ENCODE data around the gene SYNGAP1. TPM values are rescaled to one million over a fixed set of nuclear protein-coding genes. Genes with fewer than 3 reads are reported as not detected.
A peak's percentile ranks its signal among the peaks of the same experiment; 100 is the strongest.

Gene SYNGAP1
- total and polyA plus RNA-seq, 5 donors, result 8.0 to 13.2 (median 8.6) TPM

DNA sequence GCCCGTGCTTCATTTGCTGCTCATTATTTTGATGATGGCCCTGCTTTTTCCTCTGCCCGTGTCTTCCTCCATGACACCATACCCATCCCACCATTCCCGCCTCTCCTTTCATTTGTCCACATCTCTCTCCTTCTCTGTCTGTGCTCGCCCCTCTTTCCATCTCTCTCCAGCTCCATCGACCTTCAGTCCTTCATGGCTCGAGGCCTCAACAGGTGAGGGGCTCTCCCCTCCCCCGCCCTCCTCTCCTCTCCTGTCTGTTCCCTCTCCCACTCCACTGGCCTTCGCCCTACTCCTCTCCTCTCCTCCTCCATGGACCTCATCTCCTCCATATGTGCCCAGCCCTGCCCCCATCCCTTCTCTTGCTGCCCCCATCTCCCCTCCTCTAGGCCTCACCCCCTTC is 22.4 kb downstream of the SYNGAP1 start:
- 89% methylated on average over 8 of the region's 8 CpGs for WGBS
- Histone ChIP-seq H3K27ac (ENCODE audit: low read length) (no peak overlapping the region), H3K4me1 (ENCODE audit: control insufficient read depth, insufficient read depth, low read length) (no peaks in the 10 kb centered on the region), H3K9me3 (ENCODE audit: control insufficient read depth, low read length) (no peaks in the 10 kb centered on the region), H3K4me3 (ENCODE audit: low read length) (no peak overlapping the region), H3K27me3 (ENCODE audit: control insufficient read depth, insufficient read depth) (no peaks in the 10 kb centered on the region)
- ATAC-seq (no peak), DNase-seq (no peak)
- intact Hi-C loops (cut with DNase I), result no loop called here

DNA sequence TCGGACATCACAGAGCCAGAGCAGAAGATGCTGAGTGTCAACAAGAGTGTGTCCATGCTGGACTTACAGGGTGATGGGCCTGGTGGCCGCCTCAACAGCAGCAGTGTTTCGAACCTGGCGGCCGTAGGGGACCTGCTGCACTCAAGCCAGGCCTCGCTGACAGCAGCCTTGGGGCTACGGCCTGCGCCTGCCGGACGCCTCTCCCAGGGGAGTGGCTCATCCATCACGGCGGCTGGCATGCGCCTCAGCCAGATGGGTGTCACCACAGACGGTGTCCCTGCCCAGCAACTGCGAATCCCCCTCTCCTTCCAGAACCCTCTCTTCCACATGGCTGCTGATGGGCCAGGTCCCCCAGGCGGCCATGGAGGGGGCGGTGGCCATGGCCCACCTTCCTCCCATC is 23.2 kb downstream of the SYNGAP1 start:
- 94% methylated on average over 17 of the region's 17 CpGs for WGBS
- no peak for DNase-seq
- H3K27ac ChIP-seq (ENCODE audit: low read length), result no peak overlapping the region
- ATAC-seq, result no peak
- no peaks in the 10 kb centered on the region for H3K27me3 ChIP-seq (ENCODE audit: control insufficient read depth, insufficient read depth)
- H3K9me3 ChIP-seq (ENCODE audit: control insufficient read depth, low read length), result no peaks in the 10 kb centered on the region
- intact Hi-C loops (cut with DNase I), result no loop called here
- no peak overlapping the region for H3K4me3 ChIP-seq (ENCODE audit: low read length)
- H3K4me1 ChIP-seq (ENCODE audit: control insufficient read depth, insufficient read depth, low read length), result no peaks in the 10 kb centered on the region

DNA sequence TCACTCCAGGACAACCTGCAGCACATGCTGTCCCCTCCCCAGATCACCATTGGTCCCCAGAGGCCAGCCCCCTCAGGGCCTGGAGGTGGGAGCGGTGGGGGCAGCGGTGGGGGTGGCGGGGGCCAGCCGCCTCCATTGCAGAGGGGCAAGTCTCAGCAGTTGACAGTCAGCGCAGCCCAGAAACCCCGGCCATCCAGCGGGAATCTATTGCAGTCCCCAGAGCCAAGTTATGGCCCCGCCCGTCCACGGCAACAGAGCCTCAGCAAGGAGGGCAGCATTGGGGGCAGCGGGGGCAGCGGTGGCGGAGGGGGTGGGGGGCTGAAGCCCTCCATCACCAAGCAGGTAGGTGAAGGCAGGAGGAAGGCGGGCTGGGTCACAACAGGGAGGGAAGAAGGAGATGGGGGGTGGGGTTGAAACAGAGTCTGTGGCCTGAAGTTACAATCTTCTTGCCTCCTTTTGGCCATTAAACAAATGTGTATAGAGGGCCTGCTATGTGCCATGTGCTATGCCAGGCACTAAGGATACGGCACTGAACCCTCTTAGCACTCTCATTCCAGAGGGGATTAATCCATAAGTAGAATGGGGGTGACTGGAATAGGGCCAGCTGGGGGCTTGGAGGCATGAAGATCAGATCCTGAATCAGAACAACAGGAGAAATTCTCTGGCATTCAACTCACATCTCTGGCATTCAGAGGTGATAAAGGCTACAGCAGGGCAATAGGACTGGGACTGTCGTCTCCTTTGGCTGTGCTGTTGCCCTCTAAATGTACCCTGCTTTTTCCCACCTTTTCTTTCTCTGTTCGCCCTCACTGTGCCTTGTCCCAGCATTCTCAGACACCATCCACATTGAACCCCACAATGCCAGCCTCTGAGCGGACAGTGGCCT is 24.0 kb downstream of the SYNGAP1 start:
- Histone ChIP-seq H3K4me1 (ENCODE audit: control insufficient read depth, insufficient read depth, low read length) (no peaks in the 10 kb centered on the region), H3K27ac (ENCODE audit: low read length) (no peak overlapping the region), H3K4me3 (ENCODE audit: low read length) (no peak overlapping the region), H3K9me3 (ENCODE audit: control insufficient read depth, low read length) (no peaks in the 10 kb centered on the region), H3K27me3 (ENCODE audit: control insufficient read depth, insufficient read depth) (no peaks in the 10 kb centered on the region)
- 89% methylated on average over 18 of the region's 18 CpGs for WGBS
- ATAC-seq (no peak), DNase-seq (no peak)
- intact Hi-C loops (cut with DNase I), result no loop called here

DNA sequence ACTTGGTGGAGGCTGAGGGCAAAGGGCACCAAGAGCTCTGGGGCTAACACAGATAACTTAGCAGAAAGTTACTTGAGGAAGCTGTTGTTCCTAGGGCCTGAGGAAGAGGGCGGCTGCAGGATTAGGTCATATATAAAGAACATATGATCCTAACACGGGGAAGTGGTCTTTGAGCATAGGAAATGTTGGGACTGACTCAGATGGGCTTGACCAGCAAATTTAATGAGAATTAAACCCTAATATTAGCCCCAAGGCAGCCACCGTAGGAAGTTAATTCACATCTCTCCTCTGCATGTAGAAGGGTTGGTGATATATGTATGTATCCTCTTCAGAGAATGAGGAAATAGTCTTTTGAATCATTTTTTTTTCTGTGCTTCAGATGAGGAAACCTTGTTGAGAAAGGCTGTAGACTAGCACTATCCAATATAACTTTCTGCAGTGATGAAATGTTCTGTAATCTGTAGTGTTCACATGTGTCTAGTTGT is 25.3 kb downstream of the SYNGAP1 start:
- ATAC-seq, result no peak
- H3K27me3 ChIP-seq (ENCODE audit: control insufficient read depth, insufficient read depth), result no peaks in the 10 kb centered on the region
- DNase-seq, result no peak
- intact Hi-C loops (cut with DNase I), result no loop called here
- H3K27ac ChIP-seq (ENCODE audit: low read length), result no peak overlapping the region
- 64% methylated on average over 3 of the region's 3 CpGs for WGBS
- H3K4me1 ChIP-seq (ENCODE audit: control insufficient read depth, insufficient read depth, low read length), result no peaks in the 10 kb centered on the region
- H3K9me3 ChIP-seq (ENCODE audit: control insufficient read depth, low read length), result no peaks in the 10 kb centered on the region
- H3K4me3 ChIP-seq (ENCODE audit: low read length), result no peak overlapping the region

DNA sequence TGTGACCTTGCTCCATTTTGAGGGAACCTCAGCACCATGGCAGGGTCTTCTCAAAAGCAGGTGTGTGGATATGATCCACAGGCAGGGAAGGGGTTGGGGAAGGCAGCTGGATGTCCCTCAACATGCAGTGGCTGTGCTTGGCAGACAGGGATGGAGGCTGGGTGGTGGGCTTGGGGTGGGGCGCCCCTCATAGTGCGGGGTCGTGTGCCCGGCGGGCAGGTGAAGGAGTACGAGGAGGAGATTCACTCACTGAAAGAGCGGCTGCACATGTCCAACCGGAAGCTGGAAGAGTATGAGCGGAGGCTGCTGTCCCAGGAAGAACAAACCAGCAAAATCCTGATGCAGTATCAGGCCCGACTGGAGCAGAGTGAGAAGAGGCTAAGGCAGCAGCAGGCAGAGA is 26.5 kb downstream of the SYNGAP1 start:
- no peaks in the 10 kb centered on the region for H3K4me1 ChIP-seq (ENCODE audit: control insufficient read depth, insufficient read depth, low read length)
- WGBS, result 93% methylated on average over 10 of the region's 10 CpGs
- no peaks in the 10 kb centered on the region for H3K27me3 ChIP-seq (ENCODE audit: control insufficient read depth, insufficient read depth)
- H3K4me3 ChIP-seq (ENCODE audit: low read length), result no peak overlapping the region
- intact Hi-C loops (cut with DNase I), result no loop called here
- ATAC-seq (no peak), DNase-seq (no peak)
- no peaks in the 10 kb centered on the region for H3K9me3 ChIP-seq (ENCODE audit: control insufficient read depth, low read length)
- H3K27ac ChIP-seq (ENCODE audit: low read length), result no peak overlapping the region

DNA sequence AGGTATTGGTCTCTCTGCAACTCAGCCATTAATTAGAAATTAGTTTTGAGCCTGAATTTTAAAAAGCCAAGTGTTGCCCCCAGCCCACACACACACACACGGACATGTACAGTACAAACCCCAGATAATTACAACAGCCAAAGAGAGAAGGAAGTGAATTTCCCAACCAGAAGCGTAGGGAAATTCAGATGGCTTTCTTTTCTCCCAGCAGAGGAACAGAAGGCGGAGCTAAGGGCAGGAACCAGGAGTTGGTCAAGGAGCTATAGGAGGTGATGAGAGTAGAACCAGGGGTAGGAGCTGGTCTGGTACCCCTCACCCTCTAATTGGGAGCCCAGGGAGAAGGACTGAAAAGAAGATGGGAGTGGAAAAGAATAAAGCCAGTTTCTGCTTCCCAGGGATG is 30.6 kb downstream of the SYNGAP1 start:
- Histone ChIP-seq H3K27ac (ENCODE audit: low read length) (no peak overlapping the region), H3K9me3 (ENCODE audit: control insufficient read depth, low read length) (no peaks in the 10 kb centered on the region), H3K27me3 (ENCODE audit: control insufficient read depth, insufficient read depth) (no peaks in the 10 kb centered on the region), H3K4me3 (ENCODE audit: low read length) (no peak overlapping the region), H3K4me1 (ENCODE audit: control insufficient read depth, insufficient read depth, low read length) (peaks cover 3% of the 10 kb centered on the region)
- DNase-seq (no peak), ATAC-seq (no peak)
- intact Hi-C loops (cut with DNase I), result no loop called here
- 54% methylated on average over 3 of the region's 3 CpGs for WGBS

DNA sequence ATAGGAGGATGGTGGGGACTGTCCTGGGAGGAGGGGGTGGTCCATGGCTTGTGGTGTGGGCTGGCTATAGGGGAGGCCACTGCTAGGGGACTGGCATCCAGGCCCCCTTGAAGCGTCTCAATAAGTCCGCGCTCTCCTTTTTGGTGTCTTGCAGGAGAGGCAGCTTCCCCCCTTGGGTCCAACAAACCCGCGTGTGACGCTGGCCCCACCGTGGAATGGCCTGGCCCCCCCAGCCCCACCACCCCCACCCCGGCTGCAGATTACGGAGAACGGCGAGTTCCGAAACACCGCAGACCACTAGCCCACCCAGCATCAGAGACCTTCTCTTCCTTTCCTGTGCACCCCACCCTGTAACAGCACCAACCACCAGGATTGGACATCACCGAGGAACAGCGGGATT is 31.7 kb downstream of the SYNGAP1 start:
- WGBS, result 88% methylated on average over 15 of the region's 15 CpGs
- intact Hi-C loops (cut with DNase I), result no loop called here
- Histone ChIP-seq H3K9me3 (ENCODE audit: control insufficient read depth, low read length) (no peaks in the 10 kb centered on the region), H3K4me1 (ENCODE audit: control insufficient read depth, insufficient read depth, low read length) (peaks cover 3% of the 10 kb centered on the region), H3K27me3 (ENCODE audit: control insufficient read depth, insufficient read depth) (no peaks in the 10 kb centered on the region), H3K27ac (ENCODE audit: low read length) (no peak overlapping the region), H3K4me3 (ENCODE audit: low read length) (no peak overlapping the region)
- ATAC-seq (no peak), DNase-seq (no peak)

DNA sequence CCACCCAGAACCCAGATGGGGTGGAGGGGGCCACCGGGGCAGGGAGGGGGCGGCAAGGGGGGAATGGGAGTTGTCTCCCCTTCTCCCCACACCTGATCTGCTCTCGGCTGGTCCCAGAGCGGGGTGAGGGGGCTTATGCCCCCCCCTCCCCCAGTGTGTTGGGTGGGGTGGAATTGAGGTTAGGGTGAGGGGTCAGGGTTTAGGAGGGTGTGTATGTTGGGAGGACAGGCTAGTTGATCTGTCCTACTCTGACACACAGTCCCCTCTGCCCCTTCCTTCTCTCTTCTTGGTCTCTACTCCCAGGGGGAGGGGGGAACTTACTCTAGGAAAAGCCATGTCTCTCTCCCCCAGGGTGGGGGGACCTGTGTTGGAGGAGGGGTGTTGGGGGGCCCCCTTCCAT is 32.6 kb downstream of the SYNGAP1 start:
- Histone ChIP-seq H3K27me3 (ENCODE audit: control insufficient read depth, insufficient read depth) (no peaks in the 10 kb centered on the region), H3K9me3 (ENCODE audit: control insufficient read depth, low read length) (no peaks in the 10 kb centered on the region), H3K4me1 (ENCODE audit: control insufficient read depth, insufficient read depth, low read length) (peaks cover 3% of the 10 kb centered on the region), H3K27ac (ENCODE audit: low read length) (no peak overlapping the region), H3K4me3 (ENCODE audit: low read length) (no peak overlapping the region)
- intact Hi-C loops (cut with DNase I), result no loop called here
- ATAC-seq, result no peak
- no peak for DNase-seq
- 84% methylated on average over 4 of the region's 4 CpGs for WGBS

DNA sequence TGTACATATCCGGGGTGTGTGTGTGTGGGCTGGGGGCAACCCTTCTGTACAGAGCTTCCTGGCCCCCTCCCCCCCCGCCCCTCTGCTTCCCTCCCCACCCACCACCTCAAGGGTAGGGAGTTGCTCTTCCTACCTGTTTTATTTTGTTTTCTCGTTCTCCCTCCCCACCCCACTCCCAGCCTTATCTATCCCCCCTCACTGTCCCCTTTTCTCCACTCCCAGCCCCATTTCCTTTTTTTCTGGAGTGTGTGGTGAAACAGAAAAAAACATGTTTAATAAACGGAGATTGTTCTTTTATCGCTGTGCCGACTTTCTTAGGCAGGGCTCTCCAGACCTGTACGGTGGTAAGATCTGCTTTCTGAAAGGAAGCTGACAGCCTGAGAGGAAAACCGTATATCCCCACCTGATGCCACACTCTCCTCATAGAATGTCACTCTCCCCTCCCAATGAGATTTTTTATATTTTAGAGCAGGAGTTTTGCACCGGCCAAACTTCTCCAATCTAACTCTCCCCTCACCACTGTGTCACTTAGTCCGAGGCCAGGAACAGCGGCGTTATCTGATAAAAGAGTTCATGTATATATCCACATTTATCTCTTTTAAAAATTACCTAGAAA is 33.6 kb downstream of the SYNGAP1 start:
- ATAC-seq, result no peak
- 4% methylated on average over 12 of the region's 12 CpGs for WGBS
- no peaks in the 10 kb centered on the region for H3K27me3 ChIP-seq (ENCODE audit: control insufficient read depth, insufficient read depth)
- DNase-seq, result no peak
- H3K9me3 ChIP-seq (ENCODE audit: control insufficient read depth, low read length), result no peaks in the 10 kb centered on the region
- peaks cover 3% of the 10 kb centered on the region for H3K4me1 ChIP-seq (ENCODE audit: control insufficient read depth, insufficient read depth, low read length)
- intact Hi-C loops (cut with DNase I), result no loop called here
- no peak overlapping the region for H3K27ac ChIP-seq (ENCODE audit: low read length)
- H3K4me3 ChIP-seq (ENCODE audit: low read length), result peak overlapping the region; percentile 79

DNA sequence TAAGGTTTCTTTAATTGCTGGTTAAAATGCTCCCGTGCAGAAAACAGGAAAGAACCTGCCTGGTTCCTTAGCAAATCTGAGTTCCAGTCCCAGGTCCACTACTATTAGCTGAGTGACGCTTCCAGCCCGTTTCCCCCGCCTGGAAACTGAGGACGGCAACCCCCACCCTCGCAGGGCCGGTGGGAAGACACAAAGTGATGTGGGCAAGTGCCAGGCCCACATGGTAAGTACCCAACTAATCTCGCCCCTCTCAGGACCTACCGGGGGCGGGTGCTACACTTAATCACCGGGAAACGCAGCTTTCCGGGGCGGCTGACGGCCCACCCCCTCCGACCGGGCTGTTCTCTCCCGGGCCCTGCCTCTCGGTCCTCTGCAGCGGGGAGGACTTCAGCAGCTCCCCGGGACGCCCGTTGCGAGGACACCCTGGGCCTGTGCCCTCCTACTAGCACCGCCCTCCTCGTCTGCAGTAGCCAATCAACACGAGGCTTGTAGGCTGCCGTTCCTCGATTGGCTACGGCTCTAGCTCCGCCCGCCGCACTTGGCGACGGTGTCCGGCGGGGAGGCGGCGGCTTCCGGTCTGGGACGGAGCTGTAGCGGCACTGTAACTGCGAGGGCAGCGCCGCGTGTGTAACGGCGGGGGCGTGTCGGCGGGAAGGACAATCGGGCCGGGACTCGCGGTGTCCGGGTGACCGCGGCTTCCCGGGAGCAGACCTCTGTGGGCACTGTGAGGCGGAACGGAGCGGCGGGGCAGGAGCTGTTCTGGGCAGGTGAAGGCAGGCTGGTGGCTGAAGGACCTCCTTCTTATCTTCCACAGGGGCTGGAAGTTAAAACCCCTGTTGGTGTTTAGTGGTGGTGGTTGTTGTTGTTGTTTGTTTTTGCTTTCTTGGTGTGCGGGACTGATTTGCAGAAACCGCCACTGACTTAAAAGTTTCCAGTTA is 34.4 kb downstream of the SYNGAP1 start, which contains the start of gene ZBTB9:
ZBTB9 (plus strand) TSS at position 568 of the 938 bp plus-strand sequence. CDS start 525 bp downstream, outside the sequence.
- Histone ChIP-seq H3K9me3 (ENCODE audit: control insufficient read depth, low read length) (no peaks in the 10 kb centered on the region), H3K4me1 (ENCODE audit: control insufficient read depth, insufficient read depth, low read length) (peaks cover 3% of the 10 kb centered on the region), H3K27ac (ENCODE audit: low read length) (peak within 1 kb of the TSS; percentile 38), H3K27me3 (ENCODE audit: control insufficient read depth, insufficient read depth) (no peaks in the 10 kb centered on the region), H3K4me3 (ENCODE audit: low read length) (peak within 1 kb of the TSS; percentile 79)
- intact Hi-C loops (cut with DNase I), result no loop called here
- under 1% methylated on average over 65 of the region's 65 CpGs for WGBS
- ATAC-seq (peak; percentile 99), DNase-seq (peak; percentile 96 to 99 (median 98))

Data from right cardiac atrium (tissue), 5 donors.